HCT116 (cell line): ENCODE data around the gene OR7A5. TPM values are rescaled to one million over a fixed set of nuclear protein-coding genes. Genes with fewer than 3 reads are reported as not detected.
"Not testable (repeated sequence)": the region's sequence is repeated elsewhere in the genome, so short reads cannot be mapped to it uniquely, and the experiment has no call there.

Source experiments
- ATAC-seq: fragments of 200-7000 bp; cut with Tn5 transposase; 2 replicates; pipeline ENCODE4 v1.9.1; 2020; ENCODE audit warnings: mild to moderate bottlenecking, moderate library complexity
- BruUV-seq: library from RNA; stranded (reverse); fragments of 400-500 nt; replicated peaks from 2 replicates; lab custom pipeline; 2021; lab: Mats Ljungman, UMichigan
- CTCF ChIA-PET: fragments of 300-600 bp; sonication (Branson Sonifier 250); formaldehyde crosslinking; loops from one replicate; lab custom pipeline; 2021; ENCODE audit warnings: antibody characterized with exemption; lab: Charles Lee
- POLR2A ChIA-PET: fragments of 300-600, 350-600 bp; sonication (Branson Sonifier 250); formaldehyde crosslinking; loops from one replicate; lab custom pipeline; 2021; ENCODE audit warnings: antibody characterized with exemption; lab: Charles Lee
- RAD21 ChIA-PET, 2 experiments: fragments of 300-600 bp; sonication (Branson Sonifier 250); formaldehyde crosslinking; loops; one replicate each; lab custom pipeline; 2023; ENCODE audit warnings: low total read pairs in 2 of 2; ENCODE audit not compliant: uncharacterized antibody in 2 of 2, unreplicated experiment in 2 of 2, low non-redundant PET in 1 of 2; lab: Charles Lee
- DNase-seq: peaks from one replicate; pipeline ENCODE4 v3.0.0-alpha.2; 2010; ENCODE audit warnings: low read depth, low spot score
- H2AFZ ChIP-seq: fragments of 200-600 bp; shearing (Covaris generic), sonication (generic); 2 replicates; pipeline ENCODE4 v1.6.1; 2017; ENCODE audit warnings: low read depth, mixed run types, mixed read lengths, antibody characterized with exemption, low read length; ENCODE audit not compliant: poor library complexity, severe bottlenecking
- H3K27ac ChIP-seq: 2 replicates; pipeline ENCODE4 v1.5.1; 2012; ENCODE audit warnings: low read depth, low read length
- H3K27me3 ChIP-seq: fragments of 200-600 bp; sonication (generic); 2 replicates; pipeline ENCODE4 v1.6.1; 2016; ENCODE audit warnings: mixed run types, low read length, mixed read lengths; ENCODE audit not compliant: insufficient read depth
- H3K36me3 ChIP-seq, 2 experiments: fragments of 200-500 bp in 1 of 2; fragments of 200-600 bp in 1 of 2; sonication (Bioruptor generic) in 1 of 2; sonication (generic) in 1 of 2; 2 replicates each; pipeline versions ENCODE4 v1.5.1 to v1.6.1; 2014 to 2016; ENCODE audit warnings: low read length in 2 of 2, inconsistent platforms in 1 of 2, mixed read lengths in 1 of 2, mixed run types in 1 of 2; ENCODE audit not compliant: insufficient read depth in 2 of 2, control insufficient read depth in 1 of 2
- H3K4me1 ChIP-seq, 2 experiments: fragments of 200-600 bp in 1 of 2; sonication (generic) in 1 of 2; 2 replicates each; pipeline versions ENCODE4 v1.5.1 to v1.6.1; 2012 to 2017; ENCODE audit warnings: low read length in 2 of 2, inconsistent platforms in 1 of 2, mild to moderate bottlenecking in 1 of 2, mixed read lengths in 1 of 2, mixed run types in 1 of 2, moderate library complexity in 1 of 2; ENCODE audit not compliant: insufficient read depth in 2 of 2, control insufficient read depth in 1 of 2
- H3K4me2 ChIP-seq: fragments of 200-600 bp; sonication (generic); 2 replicates; pipeline ENCODE4 v1.6.1; 2017; ENCODE audit warnings: mixed run types, low read length, mixed read lengths
- H3K4me3 ChIP-seq, 2 experiments: fragments of 200-600 bp in 1 of 2; sonication (generic) in 1 of 2; replicated peaks in 1 of 2; 2 replicates each; pipeline ENCODE4 v1.5.1; 2011 to 2016; ENCODE audit warnings: low read length in 2 of 2, control low read depth in 1 of 2, low read depth in 1 of 2, mild to moderate bottlenecking in 1 of 2, mixed read lengths in 1 of 2, mixed run types in 1 of 2
- H3K79me2 ChIP-seq: fragments of 200-600 bp; sonication (generic); 2 replicates; pipeline ENCODE4 v1.6.1; 2017; ENCODE audit warnings: mild to moderate bottlenecking, mixed run types, low read length, moderate library complexity, mixed read lengths; ENCODE audit not compliant: insufficient read depth
- H3K9ac ChIP-seq: fragments of 200-600 bp; sonication (generic); 2 replicates; pipeline ENCODE4 v1.6.1; 2016; ENCODE audit warnings: low read length, mixed read lengths
- H3K9me2 ChIP-seq: fragments of 200-600 bp; sonication (generic), shearing (Covaris generic); 2 replicates; pipeline ENCODE4 v1.6.1; 2017; ENCODE audit warnings: mixed run types, mild to moderate bottlenecking, moderate library complexity; ENCODE audit not compliant: insufficient read depth
- H3K9me3 ChIP-seq, 2 experiments: fragments of 200-500 bp in 1 of 2; fragments of 200-600 bp in 1 of 2; sonication (Bioruptor generic) in 1 of 2; sonication (generic) in 1 of 2; 2 replicates each; pipeline ENCODE4 v1.6.1; 2014 to 2017; ENCODE audit warnings: low read length in 2 of 2, mixed read lengths in 2 of 2, inconsistent platforms in 1 of 2, low read depth in 1 of 2, mild to moderate bottlenecking in 1 of 2, mixed run types in 1 of 2, moderate library complexity in 1 of 2; ENCODE audit not compliant: control insufficient read depth in 1 of 2, insufficient read depth in 1 of 2
- H4K20me1 ChIP-seq: fragments of 200-600 bp; sonication (generic), shearing (Covaris generic); 2 replicates; pipeline ENCODE4 v1.6.1; 2017; ENCODE audit warnings: mixed run types, mild to moderate bottlenecking, moderate library complexity; ENCODE audit not compliant: insufficient read depth
- CEBPB ChIP-seq: IDR thresholded peaks from 2 replicates; pipeline ENCODE4 v1.6.1; 2012; ENCODE audit warnings: low read depth
- EGR1 ChIP-seq: IDR thresholded peaks from 2 replicates; pipeline ENCODE4 v1.6.1; 2012; ENCODE audit warnings: low read depth
- intact Hi-C: fragments of 100-400 bp; cut with micrococcal nuclease; formaldehyde crosslinking; loops from 2 replicates; pipeline ENCODE4 v1.10.0; 2022
- total RNA-seq: library from RNA; stranded (reverse); gene quantifications from one replicate; pipeline ENCODE4 v1.2.1, GENCODE V29; 2021; ENCODE audit not compliant: unreplicated experiment
- TF ChIP-seq, protein P1 (sequence below): IDR thresholded peaks from 2 replicates; pipeline ENCODE4 v1.6.1; 2012
- TF ChIP-seq, protein P2 (sequence below), 3 experiments: fragments of 200-600 bp in 1 of 3; sonication (generic) in 1 of 3; IDR thresholded peaks in 2 of 3; conservative IDR thresholded peaks in 1 of 3; 2 replicates each; pipeline ENCODE4 v1.5.1; 2012 to 2017; ENCODE audit warnings: low read depth in 2 of 3, low read length in 2 of 3, antibody characterized with exemption in 1 of 3, borderline replicate concordance in 1 of 3, control low read depth in 1 of 3, mild to moderate bottlenecking in 1 of 3, mixed read lengths in 1 of 3, mixed run types in 1 of 3, moderate library complexity in 1 of 3; ENCODE audit not compliant: insufficient read depth in 1 of 3

Gene OR7A5
- total RNA-seq, 1 experiment from 2014 or later = not detected

DNA sequence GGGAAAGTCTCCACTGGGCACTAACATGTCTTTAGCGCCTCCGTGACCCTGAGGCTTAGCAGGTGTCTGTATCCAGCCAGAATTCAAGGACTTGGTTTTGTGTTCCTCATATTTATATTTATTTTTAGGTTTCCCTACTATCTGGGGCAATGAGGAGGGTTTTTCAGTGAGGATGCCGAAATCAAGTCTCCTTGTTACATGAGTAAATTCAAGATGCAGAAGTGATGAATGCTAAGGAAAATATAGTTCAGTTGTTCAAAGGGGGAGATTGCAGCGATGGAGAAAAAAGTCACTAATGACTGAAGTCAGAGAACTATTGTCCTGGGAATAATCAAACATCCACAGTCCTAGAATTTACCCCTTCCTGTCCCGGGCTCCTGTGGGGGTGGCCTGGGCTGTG lies 55.8 kb downstream of the OR7A5 start:
- Histone ChIP-seq H3K27me3 (no peaks in the 10 kb centered on the region), H3K79me2 (0 out of 2 replicates have a peak, but pooled peaks cover 4% of the 10 kb centered on the region), H3K9ac (no peak overlapping the region), H2AFZ (no peak overlapping the region), H3K36me3 (no peaks in the 10 kb centered on the region), H3K4me2 (no peak overlapping the region), H3K4me3 (no peak overlapping the region), H3K9me3 (no peaks in the 10 kb centered on the region), H3K4me1 (peaks cover 6 to 8% of the 10 kb centered on the region in 2 experiments; a peak in 3 of 4 replicates), H4K20me1 (no peaks in the 10 kb centered on the region), H3K9me2 (no peaks in the 10 kb centered on the region)
- POLR2A ChIA-PET = no interaction called here
- CTCF ChIA-PET = no interaction called here
- RAD21 ChIA-PET = no interaction called here
- no TSS peak for BruUV-seq
- intact Hi-C loops = no loop called here
- no peak for ATAC-seq
- TF ChIP-seq, protein P1, sequence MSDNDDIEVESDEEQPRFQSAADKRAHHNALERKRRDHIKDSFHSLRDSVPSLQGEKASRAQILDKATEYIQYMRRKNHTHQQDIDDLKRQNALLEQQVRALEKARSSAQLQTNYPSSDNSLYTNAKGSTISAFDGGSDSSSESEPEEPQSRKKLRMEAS = no peak
- TF ChIP-seq, protein P2, sequence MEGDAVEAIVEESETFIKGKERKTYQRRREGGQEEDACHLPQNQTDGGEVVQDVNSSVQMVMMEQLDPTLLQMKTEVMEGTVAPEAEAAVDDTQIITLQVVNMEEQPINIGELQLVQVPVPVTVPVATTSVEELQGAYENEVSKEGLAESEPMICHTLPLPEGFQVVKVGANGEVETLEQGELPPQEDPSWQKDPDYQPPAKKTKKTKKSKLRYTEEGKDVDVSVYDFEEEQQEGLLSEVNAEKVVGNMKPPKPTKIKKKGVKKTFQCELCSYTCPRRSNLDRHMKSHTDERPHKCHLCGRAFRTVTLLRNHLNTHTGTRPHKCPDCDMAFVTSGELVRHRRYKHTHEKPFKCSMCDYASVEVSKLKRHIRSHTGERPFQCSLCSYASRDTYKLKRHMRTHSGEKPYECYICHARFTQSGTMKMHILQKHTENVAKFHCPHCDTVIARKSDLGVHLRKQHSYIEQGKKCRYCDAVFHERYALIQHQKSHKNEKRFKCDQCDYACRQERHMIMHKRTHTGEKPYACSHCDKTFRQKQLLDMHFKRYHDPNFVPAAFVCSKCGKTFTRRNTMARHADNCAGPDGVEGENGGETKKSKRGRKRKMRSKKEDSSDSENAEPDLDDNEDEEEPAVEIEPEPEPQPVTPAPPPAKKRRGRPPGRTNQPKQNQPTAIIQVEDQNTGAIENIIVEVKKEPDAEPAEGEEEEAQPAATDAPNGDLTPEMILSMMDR (IDR thresholded peaks at IDR 0.05 in 2 of 3, conservative IDR thresholded peaks at IDR 0.05 in 1 of 3; ENCODE audit: borderline replicate concordance in 1 of 3, insufficient read depth in 1 of 3, low read depth in 2 of 3, low read length in 2 of 3) = no peak
- TF ChIP-seq CEBPB = no peak
- no peak for TF ChIP-seq EGR1
- TF ChIP-seq, all 23 proteins: peak for 0
- H3K27ac ChIP-seq = no peak overlapping the region
- DNase-seq = no peak

DNA sequence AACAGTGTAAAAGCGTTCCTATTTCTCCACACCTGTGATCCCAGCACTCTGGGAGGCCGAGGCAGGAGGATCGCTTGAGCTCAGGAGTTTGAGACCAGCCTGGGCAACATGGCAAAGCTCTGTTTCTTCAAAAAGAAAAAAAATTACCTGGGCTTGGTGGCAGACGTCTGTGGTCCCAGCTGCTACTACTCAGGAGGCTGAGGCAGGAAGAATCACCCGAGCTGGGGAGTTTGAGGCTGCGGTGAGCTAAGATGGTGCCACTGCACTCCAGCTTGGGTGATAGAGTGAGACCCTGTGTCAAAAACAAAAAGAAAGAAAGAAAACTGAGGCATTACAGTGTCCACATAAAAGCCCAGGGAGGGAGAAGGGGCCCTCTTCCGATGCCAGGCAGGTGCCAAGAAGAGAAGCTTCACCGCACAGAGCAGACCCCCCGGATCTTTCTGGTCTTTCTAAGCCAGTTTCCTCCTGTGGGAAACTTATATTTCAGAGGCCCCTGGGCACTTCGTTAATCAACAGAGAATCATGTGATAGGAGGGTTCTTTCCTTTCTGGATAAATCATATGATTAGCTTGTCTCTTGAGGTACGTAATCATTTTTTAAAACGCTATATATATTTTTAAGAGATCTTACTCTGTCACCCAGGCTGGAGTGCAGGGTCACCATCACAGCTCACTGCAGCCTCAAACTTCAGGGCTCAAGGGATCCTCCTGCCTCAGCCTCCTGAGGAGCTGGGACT lies 56.7 kb downstream of the OR7A5 start, which contains the start of gene ADGRE2:
Gene ADGRE2, minus strand, starts transcription at position 451 of the 736 bp plus-strand sequence. CDS start 1,804 bp downstream, outside the sequence.
- H3K9me2 ChIP-seq, H3K4me3 ChIP-seq, H3K9ac ChIP-seq, H3K27ac ChIP-seq, DNase-seq, H4K20me1 ChIP-seq, H3K4me2 ChIP-seq, H3K4me1 ChIP-seq, POLR2A ChIA-PET, H3K27me3 ChIP-seq, H3K9me3 ChIP-seq, H3K79me2 ChIP-seq, H3K36me3 ChIP-seq, intact Hi-C loops, RAD21 ChIA-PET, H2AFZ ChIP-seq, ATAC-seq, BruUV-seq: not testable (repeated sequence)
- CTCF ChIA-PET = interaction anchor here (1.6 kb wide), 1 partner anchor 204 kb away, joined by 5 read pairs; no protein-coding TSS in a partner anchor

DNA sequence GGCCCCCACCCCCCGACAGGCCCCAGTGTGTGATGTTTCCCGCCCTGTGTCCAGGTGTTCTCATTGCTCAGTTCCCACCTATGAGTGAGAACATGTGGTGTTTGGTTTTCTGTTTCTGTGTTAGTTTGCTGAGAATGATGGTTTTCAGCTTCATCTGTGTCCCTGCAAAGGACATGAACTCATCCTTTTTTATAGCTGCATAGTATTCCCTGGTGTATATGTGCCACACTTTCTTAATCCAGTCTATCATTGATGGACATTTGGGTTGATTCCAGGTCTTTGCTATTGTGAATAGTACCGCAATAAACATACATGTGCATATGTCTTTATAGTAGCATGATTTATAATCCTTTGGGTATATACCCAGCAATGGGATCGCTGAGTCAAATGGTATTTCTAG lies 57.3 kb downstream of the OR7A5 start:
- H4K20me1 ChIP-seq, ATAC-seq, H3K4me3 ChIP-seq, H3K79me2 ChIP-seq, H3K9me2 ChIP-seq, H3K4me1 ChIP-seq, H3K4me2 ChIP-seq, DNase-seq, H3K27me3 ChIP-seq, H3K9ac ChIP-seq, H2AFZ ChIP-seq, H3K36me3 ChIP-seq, RAD21 ChIA-PET, BruUV-seq, H3K9me3 ChIP-seq, H3K27ac ChIP-seq: not testable (repeated sequence)
- intact Hi-C loops = loop anchor here (2.0 kb wide), 1 partner anchor 203 kb away; no protein-coding TSS in a partner anchor
- ChIA-PET POLR2A (interaction anchor here (1.5 kb wide), 2 partner anchors 21 to 204 kb away, joined by 3 to 5 read pairs; no protein-coding TSS in a partner anchor), CTCF (interaction anchor here (1.3 to 2.2 kb wide), 3 partner anchors 9 to 205 kb away, joined by 3 to 9 read pairs (median 5); partner anchors contain the start of gene NDUFB7)
